ENCODE data around the gene NHSL2. TPM values are rescaled to one million over a fixed set of nuclear protein-coding genes. Genes with fewer than 3 reads are reported as not detected.

The NHSL2 gene
- total RNA-seq, 4 donors from 2014 or later: 1.5 to 2.7 (median 2.1) TPM

GRCh38 chrX:72130156-72130761 lies 219.6 kb downstream of the NHSL2 start:
- Histone ChIP-seq H3K27ac (no peak overlapping the region), H3K4me1 (peaks cover 0 to 4% of the 10 kb centered on the region in 2 donors), H3K9me3 (no peaks in the 10 kb centered on the region), H3K27me3 (peaks cover 0 to 41% (median 22%) of the 10 kb centered on the region in 3 donors), H3K4me3 (no peak overlapping the region), H3K36me3 (no peaks in the 10 kb centered on the region)
- intact Hi-C loops (cut with DNase I; ENCODE audit: low total_unique reads) (no loop called here), in situ Hi-C loops (cut with MboI; ENCODE audit: low sequenced_read_pairs in 4 of 4) (no loop called here)
- ATAC-seq: no peak
- DNase-seq: no peak
- TF ChIP-seq POLR2A (IDR thresholded peaks at IDR 0.05) (no peak), CTCF (IDR thresholded peaks at IDR 0.05 in 4 of 5, conservative IDR thresholded peaks at IDR 0.05 in 1 of 5) (no peak)

- H3K27ac ChIP-seq: peak overlapping the region in 3 of 4 donors; percentile 54 to 60 (median 58)
- peak overlapping the region; percentile 43 to 54 (median 48) for H3K4me3 ChIP-seq
- no peaks in the 10 kb centered on the region for H3K36me3 ChIP-seq
- peaks cover 0 to 2% of the 10 kb centered on the region in 2 donors for H3K4me1 ChIP-seq
- DNase-seq: no peak
- in situ Hi-C loops (cut with MboI; ENCODE audit: low sequenced_read_pairs in 4 of 4) (no loop called here), intact Hi-C loops (cut with DNase I; ENCODE audit: low total_unique reads) (no loop called here)
- no peak for TF ChIP-seq CTCF (IDR thresholded peaks at IDR 0.05 in 4 of 5, conservative IDR thresholded peaks at IDR 0.05 in 1 of 5)
- no peaks in the 10 kb centered on the region for H3K9me3 ChIP-seq
- no peak for ATAC-seq
- H3K27me3 ChIP-seq: peaks cover 0 to 41% (median 22%) of the 10 kb centered on the region in 3 donors
Observed at GRCh38 chrX:72130762-72131250, 220.2 kb downstream of the NHSL2 start.

GRCh38 chrX:72131317-72132294 lies 221.0 kb downstream of the NHSL2 start, which contains the start of gene RTL5:
TSS of gene RTL5 (minus strand) at chrX:72131915.
- intact Hi-C loops (cut with DNase I; ENCODE audit: low total_unique reads): no loop called here
- DNase-seq: peak; percentile 53 to 72

GRCh38 chrX:72132456-72132855 lies 221.8 kb downstream of the NHSL2 start:
- Histone ChIP-seq H3K36me3 (no peaks in the 10 kb centered on the region), H3K9me3 (no peaks in the 10 kb centered on the region), H3K27ac (no peak overlapping the region), H3K4me1 (no peaks in the 10 kb centered on the region), H3K27me3 (peaks cover 0 to 41% (median 22%) of the 10 kb centered on the region in 3 donors), H3K4me3 (peak overlapping the region in 2 of 4 donors; percentile 45 to 54)
- TF ChIP-seq CTCF (IDR thresholded peaks at IDR 0.05 in 4 of 5, conservative IDR thresholded peaks at IDR 0.05 in 1 of 5) (no peak), POLR2A (IDR thresholded peaks at IDR 0.05) (no peak)
- in situ Hi-C loops (cut with MboI; ENCODE audit: low sequenced_read_pairs in 4 of 4): no loop called here
- ATAC-seq (no peak), DNase-seq (no peak)
- intact Hi-C loops (cut with DNase I; ENCODE audit: low total_unique reads): no loop called here

More at GRCh38 chrX:72131317-72132294, 221.0 kb downstream of the NHSL2 start, which contains the start of gene RTL5:
- Histone ChIP-seq H3K27me3 (peaks cover 0 to 41% (median 22%) of the 10 kb centered on the region in 3 donors), H3K4me1 (no peaks in the 10 kb centered on the region), H3K4me3 (peak within 1 kb of the TSS; percentile 43 to 54 (median 48)), H3K9me3 (no peaks in the 10 kb centered on the region), H3K27ac (peak within 1 kb of the TSS; percentile 23 to 60 (median 56)), H3K36me3 (no peaks in the 10 kb centered on the region)
- peak; percentile 86 to 87 for ATAC-seq
- in situ Hi-C loops (cut with MboI; ENCODE audit: low sequenced_read_pairs in 4 of 4): no loop called here
- no peak for TF ChIP-seq CTCF (IDR thresholded peaks at IDR 0.05 in 4 of 5, conservative IDR thresholded peaks at IDR 0.05 in 1 of 5)
- TF ChIP-seq POLR2A (IDR thresholded peaks at IDR 0.05): peak in 1 of 2 donors; percentile 39
